Muscle of arm (tissue), 12 donors: ENCODE measurements around the gene CRACR2A. TPM values are rescaled to one million over a fixed set of nuclear protein-coding genes. Genes with fewer than 3 reads are reported as not detected.

Experiments
- DNase-seq: peaks from one replicate; pipeline ENCODE4 v3.0.0-alpha.2; 2013
- polyA plus RNA-seq, 12 donors: library from polyadenylated mRNA; unstranded; fragments of 120-200 nt; gene quantifications; one replicate each; pipeline ENCODE4 v1.2.1, GENCODE V29; 2013; ENCODE audit not compliant: insufficient read length in 12 of 12

CRACR2A gene
- polyA plus RNA-seq, 12 donors = 1.3 to 2.4 (median 1.7) TPM; not detected in 2

GRCh38 chr12:3568695-3569094 is 184.2 kb downstream of the CRACR2A start:
- no peak for DNase-seq

DNA sequence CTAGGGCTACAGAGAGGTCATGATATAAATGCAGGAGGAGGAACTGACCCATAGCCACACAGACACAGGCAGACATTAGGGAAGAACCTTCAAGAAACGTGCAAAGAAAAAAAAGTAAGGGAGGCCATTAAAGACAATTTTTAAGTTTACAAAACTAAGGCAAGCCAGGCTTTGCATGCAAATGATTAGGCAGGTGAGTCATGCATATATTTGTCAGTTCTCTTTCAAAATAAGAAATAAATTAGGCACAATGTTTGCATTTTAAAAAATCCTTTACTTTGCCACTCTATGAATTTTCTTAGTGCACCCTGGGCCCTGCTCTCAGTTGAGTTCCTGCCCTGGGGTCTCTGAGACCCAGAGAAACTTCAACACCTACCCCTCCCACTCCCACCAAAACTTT is 186.9 kb downstream of the CRACR2A start:
- no peak for DNase-seq

Other genes with a start within 250 kb of the CRACR2A start
- 10 to 100 TPM in 1 of 12 donors, 1 to 10 TPM in 10, not detected in 1; 7.2 to 10.3 (median 8.5) TPM for gene PARP11, start 120.3 kb upstream of the CRACR2A start, polyA plus RNA-seq